Myocyte (in vitro differentiated cells): ENCODE results near the gene DUOX1. TPM values are rescaled to one million over a fixed set of nuclear protein-coding genes. Genes with fewer than 3 reads are reported as not detected.

Source experiments
- DNase-seq: peaks from one replicate; pipeline ENCODE4 v3.0.0-alpha.2; 2012; ENCODE audit warnings: low read depth
- total RNA-seq: library from RNA; depleted of rRNA; stranded (reverse); fragments of >200 nt; gene quantifications from 2 replicates; pipeline ENCODE4 v1.2.3, GENCODE V29; 2014

The DUOX1 gene
- total RNA-seq, 1 donor from 2014 or later = not detected

GRCh38 chr15:45165536-45165935 is 35.7 kb downstream of the DUOX1 start:
- DNase-seq = peak; percentile 19

- DNase-seq = peak; percentile 92
These were observed 37.2 kb downstream of the DUOX1 start for GRCh38 chr15:45166834-45167630.

GRCh38 chr15:45167631-45168205 is 37.9 kb downstream of the DUOX1 start:
- DNase-seq = peak; percentile 18

GRCh38 chr15:45168286-45168685 is 38.5 kb downstream of the DUOX1 start:
- peak; percentile 31 for DNase-seq

- DNase-seq = no peak
These were observed 39.2 kb downstream of the DUOX1 start for GRCh38 chr15:45168751-45169551.

GRCh38 chr15:45169608-45170480 is 40.0 kb downstream of the DUOX1 start:
- no peak for DNase-seq

- no peak for DNase-seq
These were observed 42.1 kb downstream of the DUOX1 start for GRCh38 chr15:45171912-45172311.

- no peak for DNase-seq
These were observed 44.3 kb downstream of the DUOX1 start for GRCh38 chr15:45174069-45174468.

GRCh38 chr15:45174577-45174976 is 44.8 kb downstream of the DUOX1 start:
- no peak for DNase-seq

- no peak for DNase-seq
These were observed 47.5 kb downstream of the DUOX1 start for GRCh38 chr15:45177285-45177684.

GRCh38 chr15:45179221-45179985 is 49.6 kb downstream of the DUOX1 start:
- DNase-seq = peak; percentile 88

GRCh38 chr15:45180201-45180600 is 50.4 kb downstream of the DUOX1 start:
- DNase-seq = peak; percentile 96

GRCh38 chr15:45180648-45181436 is 51.0 kb downstream of the DUOX1 start:
- peak; percentile 89 for DNase-seq

- peak; percentile 91 for DNase-seq
These were observed 51.9 kb downstream of the DUOX1 start for GRCh38 chr15:45181491-45182285.

- peak; percentile 69 for DNase-seq
These were observed 53.2 kb downstream of the DUOX1 start for GRCh38 chr15:45182996-45183395.

GRCh38 chr15:45183511-45183910 is 53.7 kb downstream of the DUOX1 start:
- peak; percentile 97 for DNase-seq

- peak; percentile 55 for DNase-seq
These were observed 54.8 kb downstream of the DUOX1 start for GRCh38 chr15:45184562-45185041.

- peak; percentile 15 for DNase-seq
These were observed 55.4 kb downstream of the DUOX1 start for GRCh38 chr15:45185069-45185779.
